Epithelial cell of esophagus (primary cell): ENCODE measurements around the gene HPS5.

ENCODE experiments used
- DNase-seq: peaks from one replicate; pipeline ENCODE4 v3.0.0; 2010; ENCODE audit warnings: low read depth
- H3K4me3 ChIP-seq: 2 replicates; pipeline ENCODE4 v1.5.1; 2011; ENCODE audit warnings: mild to moderate bottlenecking, low read length, control low read depth
- TF ChIP-seq, protein P1 (sequence below): IDR thresholded peaks from 2 replicates; pipeline ENCODE4 v1.5.1; 2011; ENCODE audit warnings: low read depth, mild to moderate bottlenecking, low read length, control low read depth, inconsistent platforms; ENCODE audit not compliant: insufficient read depth; ENCODE audit errors: missing control alignments

The HPS5 gene

DNA sequence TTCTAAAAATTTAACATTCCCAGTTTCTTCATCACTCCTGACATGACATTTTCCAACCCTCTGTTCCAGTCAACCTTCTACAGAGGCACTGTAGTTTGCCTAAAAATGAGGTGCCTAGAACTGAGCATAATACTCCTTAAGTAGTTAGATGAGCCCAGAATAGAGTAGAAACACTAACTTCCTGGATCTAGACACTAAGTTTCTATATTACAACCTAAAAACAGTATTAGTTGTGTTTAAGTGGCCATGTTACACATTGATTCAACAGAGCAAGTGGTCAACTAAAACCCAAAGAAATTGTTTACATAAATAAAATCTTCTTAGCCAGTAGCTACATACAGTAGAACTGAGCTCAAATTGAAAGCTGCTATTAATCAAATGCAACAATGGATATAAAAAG is 1.3 kb downstream of the HPS5 start:
- peak overlapping the region; percentile 95 for H3K4me3 ChIP-seq
- TF ChIP-seq, protein P1, sequence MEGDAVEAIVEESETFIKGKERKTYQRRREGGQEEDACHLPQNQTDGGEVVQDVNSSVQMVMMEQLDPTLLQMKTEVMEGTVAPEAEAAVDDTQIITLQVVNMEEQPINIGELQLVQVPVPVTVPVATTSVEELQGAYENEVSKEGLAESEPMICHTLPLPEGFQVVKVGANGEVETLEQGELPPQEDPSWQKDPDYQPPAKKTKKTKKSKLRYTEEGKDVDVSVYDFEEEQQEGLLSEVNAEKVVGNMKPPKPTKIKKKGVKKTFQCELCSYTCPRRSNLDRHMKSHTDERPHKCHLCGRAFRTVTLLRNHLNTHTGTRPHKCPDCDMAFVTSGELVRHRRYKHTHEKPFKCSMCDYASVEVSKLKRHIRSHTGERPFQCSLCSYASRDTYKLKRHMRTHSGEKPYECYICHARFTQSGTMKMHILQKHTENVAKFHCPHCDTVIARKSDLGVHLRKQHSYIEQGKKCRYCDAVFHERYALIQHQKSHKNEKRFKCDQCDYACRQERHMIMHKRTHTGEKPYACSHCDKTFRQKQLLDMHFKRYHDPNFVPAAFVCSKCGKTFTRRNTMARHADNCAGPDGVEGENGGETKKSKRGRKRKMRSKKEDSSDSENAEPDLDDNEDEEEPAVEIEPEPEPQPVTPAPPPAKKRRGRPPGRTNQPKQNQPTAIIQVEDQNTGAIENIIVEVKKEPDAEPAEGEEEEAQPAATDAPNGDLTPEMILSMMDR: no peak
- DNase-seq: no peak

DNA sequence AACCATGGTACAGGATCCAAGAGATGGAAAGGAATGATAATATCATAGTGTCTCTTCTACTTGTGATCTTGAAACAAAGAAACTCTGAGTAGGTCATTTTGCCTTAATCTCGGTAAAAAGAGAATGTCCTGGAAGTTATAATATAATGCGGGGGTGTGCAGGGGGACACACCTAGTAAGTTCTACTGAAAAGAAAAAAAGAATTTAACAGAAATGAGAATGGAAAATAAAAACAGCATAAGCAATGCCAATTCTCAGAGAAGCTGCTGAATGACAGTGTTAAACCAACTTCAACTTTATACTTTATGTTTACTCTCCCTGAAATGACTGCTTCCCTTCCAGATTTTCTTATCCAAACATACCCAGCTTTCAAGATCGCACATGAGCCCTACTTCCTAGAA is 2.0 kb downstream of the HPS5 start:
- peak overlapping the region; percentile 95 for H3K4me3 ChIP-seq
- TF ChIP-seq, protein P1: no peak
- no peak for DNase-seq

DNA sequence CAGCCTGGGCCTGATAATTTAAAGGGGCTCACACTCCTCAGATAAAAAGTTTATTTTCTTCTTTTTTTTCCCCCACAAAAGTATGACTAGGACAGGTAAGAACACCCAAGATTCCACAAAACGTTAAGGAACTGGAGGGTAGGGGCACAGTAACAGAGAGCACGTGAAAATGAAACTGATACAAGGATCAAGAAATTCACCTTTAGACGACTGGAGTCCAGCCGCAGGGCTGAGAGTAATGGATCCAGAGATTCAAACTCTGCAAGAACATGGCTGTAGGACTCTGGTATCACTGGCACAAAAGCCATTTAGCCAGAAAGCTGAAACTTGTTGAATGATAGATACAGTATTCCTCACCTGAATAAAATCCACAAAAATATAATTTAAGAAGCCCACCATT is 4.4 kb downstream of the HPS5 start:
- no peak overlapping the region for H3K4me3 ChIP-seq
- no peak for DNase-seq
- TF ChIP-seq, protein P1: no peak

DNA sequence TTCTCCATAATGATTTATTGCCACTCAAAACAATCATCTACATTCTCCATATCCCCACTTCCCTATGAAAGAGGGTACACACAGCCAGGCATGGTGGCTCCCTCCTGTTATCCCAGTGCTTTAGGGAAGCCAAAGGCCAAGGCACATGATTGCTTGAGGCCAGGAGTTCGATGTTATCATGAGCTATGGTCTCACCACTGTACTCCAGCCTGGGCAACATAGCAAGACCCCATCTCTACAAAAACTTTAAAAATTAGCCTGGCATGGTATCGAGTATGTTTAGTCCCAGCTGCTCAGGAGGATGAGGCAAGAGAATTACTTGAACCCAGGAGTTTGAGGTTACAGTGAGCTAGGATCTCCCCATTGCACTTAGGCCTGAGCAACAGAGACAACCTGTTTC is 6.0 kb downstream of the HPS5 start:
- H3K4me3 ChIP-seq: no peak overlapping the region
- TF ChIP-seq, protein P1: no peak
- DNase-seq: no peak

DNA sequence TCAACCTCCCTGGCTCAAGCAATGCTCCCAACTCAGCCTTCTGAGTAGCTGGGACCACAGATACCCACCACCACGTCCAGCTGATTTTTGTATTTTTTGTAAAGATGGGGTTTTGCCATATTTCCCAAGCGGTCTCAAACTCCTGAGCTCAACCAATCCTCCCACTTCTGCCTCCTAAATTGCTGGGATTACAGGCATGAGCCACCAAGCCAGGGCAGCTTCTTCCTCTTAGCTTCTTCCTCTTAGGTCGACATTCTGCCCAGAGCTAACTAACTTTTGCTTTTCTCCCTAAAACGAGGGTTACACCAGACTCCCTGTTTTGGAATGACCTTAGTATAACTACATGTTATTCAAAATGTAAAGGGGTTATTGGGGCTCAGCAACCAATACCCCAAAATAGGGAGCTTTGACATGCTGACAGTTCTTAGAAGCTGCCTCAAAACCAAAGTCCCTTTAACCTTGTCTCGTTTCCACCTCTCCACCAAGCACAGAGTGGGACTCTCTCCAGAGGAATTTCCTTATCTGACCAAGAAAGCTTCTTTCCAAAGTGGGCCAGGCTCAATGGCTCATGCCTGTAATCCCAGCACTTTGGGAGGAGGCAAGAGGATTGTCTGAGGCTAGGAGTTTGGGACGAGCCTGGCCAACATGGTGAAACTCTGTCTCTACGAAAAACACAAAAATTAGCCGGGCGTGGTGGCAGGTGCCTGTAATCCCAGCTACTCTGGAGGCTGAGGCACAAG is 7.0 kb downstream of the HPS5 start:
- no peak overlapping the region for H3K4me3 ChIP-seq
- DNase-seq: no peak
- TF ChIP-seq, protein P1: no peak

DNA sequence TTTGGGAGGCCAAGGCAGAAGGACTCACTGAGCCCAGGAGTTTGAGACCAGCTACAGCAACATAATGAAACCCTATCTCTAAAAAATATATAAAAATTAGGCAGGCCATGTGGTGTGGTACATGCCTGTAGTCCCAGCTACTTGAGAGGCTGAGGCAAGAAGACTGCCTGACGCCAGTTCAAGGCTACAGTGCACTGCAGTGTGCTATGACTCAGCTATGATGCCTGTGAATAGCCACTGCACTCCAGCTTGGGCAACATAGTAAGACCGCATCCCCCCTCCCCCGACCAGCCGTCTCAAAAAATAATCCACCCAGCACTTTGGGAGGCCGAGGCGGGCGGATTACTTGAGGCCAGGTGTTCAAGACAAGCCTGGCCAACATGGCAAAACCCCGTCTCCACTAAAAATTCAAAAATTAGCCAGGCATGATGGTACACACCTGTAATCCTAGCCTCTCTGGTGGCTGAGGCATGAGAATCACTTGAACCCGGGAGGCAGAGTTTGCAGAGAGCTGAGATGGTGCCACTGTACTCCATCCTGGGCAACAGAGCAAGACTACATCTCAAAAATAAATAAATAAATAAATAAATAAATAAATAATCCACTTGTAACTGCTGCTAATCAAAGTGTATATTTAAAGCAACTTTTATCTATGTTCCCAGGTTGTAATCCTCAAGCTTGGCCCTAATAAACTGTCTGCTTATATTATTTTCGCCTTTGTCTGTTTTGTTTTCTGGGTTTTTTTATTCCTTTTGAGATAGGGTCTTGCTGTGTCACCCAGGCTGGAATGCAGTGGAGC is 7.8 kb downstream of the HPS5 start:
- DNase-seq: peak; percentile 69
- H3K4me3 ChIP-seq: no peak overlapping the region
- TF ChIP-seq, protein P1: no peak
